ENCODE results near the gene RNF115. TPM values are rescaled to one million over a fixed set of nuclear protein-coding genes. Genes with fewer than 3 reads are reported as not detected.
"Not testable (repeated sequence)": the region's sequence is repeated elsewhere in the genome, so short reads cannot be mapped to it uniquely, and the experiment has no call there.

The RNF115 gene
- total RNA-seq, 1 experiment from 2014 or later, result 15.2 TPM

DNA sequence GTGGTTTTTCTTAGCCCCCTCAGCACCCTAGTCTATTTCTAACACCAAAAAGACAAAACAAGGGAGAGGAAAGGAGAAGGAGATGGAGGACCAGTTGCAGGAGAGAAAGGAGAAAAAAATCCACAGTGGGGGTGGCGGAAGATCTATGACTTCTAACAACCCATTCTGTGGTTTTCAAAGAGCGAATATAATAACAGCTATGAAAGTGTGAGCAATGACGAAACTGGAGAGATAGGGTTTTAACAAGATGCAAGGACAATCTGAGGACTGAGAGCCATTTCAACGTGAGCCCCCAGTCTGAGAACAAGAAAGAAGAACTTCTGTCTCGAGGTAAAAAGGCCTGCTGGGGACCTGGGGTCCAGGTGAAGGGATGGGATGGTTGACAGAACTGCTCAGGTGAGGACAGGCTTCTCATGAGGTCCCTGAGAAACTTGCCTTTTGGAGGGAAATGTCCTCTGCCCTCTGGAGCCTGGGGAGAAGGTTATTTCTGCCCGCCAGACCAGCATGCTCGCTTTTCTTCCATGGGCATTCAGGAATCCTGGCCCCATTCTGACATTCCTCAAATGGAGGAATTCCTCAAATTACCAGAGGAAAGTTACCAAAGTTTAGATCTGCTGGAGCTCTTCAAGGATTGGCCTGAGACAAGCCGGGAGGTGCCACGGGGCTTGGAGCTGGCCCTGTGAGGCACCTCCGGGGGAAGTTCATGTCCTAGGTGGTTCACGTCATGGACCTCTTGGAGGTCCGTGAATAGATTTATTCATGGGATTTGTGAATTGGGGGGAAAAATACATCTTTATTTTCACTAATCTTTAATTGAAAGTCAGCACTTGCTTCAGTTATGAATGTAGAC, 104.4 kb downstream of the RNF115 start, which contains the start of gene CD160:
Gene CD160, plus strand, starts transcription at position 270 of the 850 bp plus-strand sequence. CDS start 8,829 bp downstream, outside the sequence.
- Histone ChIP-seq H2AFZ (ENCODE audit: low read length) (peak within 1 kb of the TSS; percentile 87), H3K4me3 (ENCODE audit: low read length) (no peak within 1 kb of the TSS), H3K9ac (ENCODE audit: low read length) (no peak within 1 kb of the TSS), H3K9me3 (ENCODE audit: low read length) (no peaks in the 10 kb centered on the region), H3K27me3 (ENCODE audit: low read length) (no peaks in the 10 kb centered on the region), H4K20me1 (ENCODE audit: low read length) (no peaks in the 10 kb centered on the region), H3K9me2 (replicated peaks; ENCODE audit: low read length) (no peaks in the 10 kb centered on the region), H3K79me2 (ENCODE audit: low read length) (no peaks in the 10 kb centered on the region), H3K36me3 (ENCODE audit: low read depth, low read length) (no peaks in the 10 kb centered on the region), H3F3A (ENCODE audit: low read length, unreplicated experiment) (no peaks in the 10 kb centered on the region), H3K4me1 (ENCODE audit: insufficient read depth, low read length) (peaks cover 12% of the 10 kb centered on the region), H3K4me2 (ENCODE audit: low read length) (peak within 1 kb of the TSS; percentile 83), H3K27ac (ENCODE audit: low read length) (peak within 1 kb of the TSS; percentile 72)
- intact Hi-C loops (cut with micrococcal nuclease), result loop anchor here (2.0 to 10.0 kb wide), 2 partner anchors 13 to 295 kb away; partner anchors contain the start of gene PDZK1
- ChIA-PET CTCF (no interaction called here), POLR2A (ENCODE audit: unreplicated experiment) (no interaction called here)
- DNase-seq (no peak), ATAC-seq (no peak)
- TF ChIP-seq EZH2phosphoT487 (IDR thresholded peaks at IDR 0.05; ENCODE audit: borderline replicate concordance, low read length) (no peak), EZH2 (IDR thresholded peaks at IDR 0.05; ENCODE audit: low read length, unreplicated experiment) (no peak)
- TF ChIP-seq, protein P1, sequence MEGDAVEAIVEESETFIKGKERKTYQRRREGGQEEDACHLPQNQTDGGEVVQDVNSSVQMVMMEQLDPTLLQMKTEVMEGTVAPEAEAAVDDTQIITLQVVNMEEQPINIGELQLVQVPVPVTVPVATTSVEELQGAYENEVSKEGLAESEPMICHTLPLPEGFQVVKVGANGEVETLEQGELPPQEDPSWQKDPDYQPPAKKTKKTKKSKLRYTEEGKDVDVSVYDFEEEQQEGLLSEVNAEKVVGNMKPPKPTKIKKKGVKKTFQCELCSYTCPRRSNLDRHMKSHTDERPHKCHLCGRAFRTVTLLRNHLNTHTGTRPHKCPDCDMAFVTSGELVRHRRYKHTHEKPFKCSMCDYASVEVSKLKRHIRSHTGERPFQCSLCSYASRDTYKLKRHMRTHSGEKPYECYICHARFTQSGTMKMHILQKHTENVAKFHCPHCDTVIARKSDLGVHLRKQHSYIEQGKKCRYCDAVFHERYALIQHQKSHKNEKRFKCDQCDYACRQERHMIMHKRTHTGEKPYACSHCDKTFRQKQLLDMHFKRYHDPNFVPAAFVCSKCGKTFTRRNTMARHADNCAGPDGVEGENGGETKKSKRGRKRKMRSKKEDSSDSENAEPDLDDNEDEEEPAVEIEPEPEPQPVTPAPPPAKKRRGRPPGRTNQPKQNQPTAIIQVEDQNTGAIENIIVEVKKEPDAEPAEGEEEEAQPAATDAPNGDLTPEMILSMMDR (conservative IDR thresholded peaks at IDR 0.05; ENCODE audit: low read depth, low read length), result no peak
- no TSS peak for BruUV-seq (replicated peaks)

DNA sequence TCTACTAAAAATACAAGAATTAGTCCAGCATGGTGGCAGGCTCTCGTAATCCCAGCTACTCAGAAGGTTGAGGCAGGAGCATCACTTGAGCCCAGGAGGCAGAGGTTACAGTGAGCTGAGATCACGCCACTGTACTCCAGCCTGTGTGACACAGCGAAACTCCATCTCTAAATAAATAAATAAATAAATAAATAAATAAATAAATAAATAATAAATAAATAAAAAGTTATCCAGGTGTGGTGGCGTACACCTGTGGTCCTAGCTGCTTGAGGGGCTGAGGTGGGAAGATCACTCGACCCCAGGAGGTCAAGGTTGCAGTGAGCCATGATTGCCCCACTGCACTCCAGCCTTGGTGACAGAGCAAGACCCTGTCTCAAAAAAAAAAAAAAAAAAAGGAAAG, 105.4 kb downstream of the RNF115 start:
- H3K9ac ChIP-seq (ENCODE audit: low read length), result not testable (repeated sequence)
- peaks cover 12% of the 10 kb centered on the region for H3K4me1 ChIP-seq (ENCODE audit: insufficient read depth, low read length)

DNA sequence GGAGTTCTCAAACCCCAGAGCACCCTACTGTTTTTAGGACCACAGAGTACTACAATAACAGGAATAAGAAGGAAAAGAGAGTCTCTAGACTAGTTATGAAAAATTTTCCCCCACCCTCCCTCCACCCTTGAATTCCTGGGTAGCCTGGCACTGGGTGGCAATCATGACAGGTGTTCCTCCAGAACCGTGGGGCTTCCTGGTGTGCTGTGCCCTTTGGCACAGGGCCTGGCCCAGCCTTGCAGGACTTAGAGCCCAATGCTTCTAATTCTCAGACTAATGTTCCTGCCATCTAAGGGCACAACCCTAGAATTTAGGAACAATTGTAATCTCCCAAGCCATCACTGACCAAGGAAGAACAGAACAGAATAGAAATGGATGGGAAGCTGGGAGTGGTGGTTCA, 106.1 kb downstream of the RNF115 start:
- Histone ChIP-seq H3K79me2 (ENCODE audit: low read length) (no peaks in the 10 kb centered on the region), H3K9me3 (ENCODE audit: low read length) (no peaks in the 10 kb centered on the region), H4K20me1 (ENCODE audit: low read length) (no peaks in the 10 kb centered on the region), H3F3A (ENCODE audit: low read length, unreplicated experiment) (no peaks in the 10 kb centered on the region), H3K9me2 (replicated peaks; ENCODE audit: low read length) (no peaks in the 10 kb centered on the region), H3K27ac (ENCODE audit: low read length) (no peak overlapping the region), H3K4me3 (ENCODE audit: low read length) (no peak overlapping the region), H2AFZ (ENCODE audit: low read length) (no peak overlapping the region), H3K9ac (ENCODE audit: low read length) (no peak overlapping the region), H3K36me3 (ENCODE audit: low read depth, low read length) (no peaks in the 10 kb centered on the region), H3K27me3 (ENCODE audit: low read length) (no peaks in the 10 kb centered on the region), H3K4me1 (ENCODE audit: insufficient read depth, low read length) (peaks cover 12% of the 10 kb centered on the region), H3K4me2 (ENCODE audit: low read length) (no peak overlapping the region)
- TF ChIP-seq, protein P1 (conservative IDR thresholded peaks at IDR 0.05; ENCODE audit: low read depth, low read length), result no peak
- TF ChIP-seq EZH2phosphoT487 (IDR thresholded peaks at IDR 0.05; ENCODE audit: borderline replicate concordance, low read length) (no peak), EZH2 (IDR thresholded peaks at IDR 0.05; ENCODE audit: low read length, unreplicated experiment) (no peak)
- ATAC-seq (no peak), DNase-seq (no peak)
- no TSS peak for BruUV-seq (replicated peaks)
- intact Hi-C loops (cut with micrococcal nuclease), result no loop called here
- ChIA-PET CTCF (no interaction called here), POLR2A (ENCODE audit: unreplicated experiment) (no interaction called here)

More for the DNA sequence above, 105.4 kb downstream of the RNF115 start:
- H4K20me1 ChIP-seq (ENCODE audit: low read length); H3K9me3 ChIP-seq (ENCODE audit: low read length); H3K4me2 ChIP-seq (ENCODE audit: low read length); H2AFZ ChIP-seq (ENCODE audit: low read length); POLR2A ChIA-PET (ENCODE audit: unreplicated experiment); ATAC-seq; H3K4me3 ChIP-seq (ENCODE audit: low read length); H3K27ac ChIP-seq (ENCODE audit: low read length); H3K27me3 ChIP-seq (ENCODE audit: low read length); H3K9me2 ChIP-seq (replicated peaks; ENCODE audit: low read length); BruUV-seq (replicated peaks); H3F3A ChIP-seq (ENCODE audit: low read length, unreplicated experiment); intact Hi-C loops (cut with micrococcal nuclease); H3K36me3 ChIP-seq (ENCODE audit: low read depth, low read length); H3K79me2 ChIP-seq (ENCODE audit: low read length); CTCF ChIA-PET; DNase-seq: not testable (repeated sequence)

All from PC-3 (cell line).